Fibroblast of peridontal ligament (primary cell): Measurements from ENCODE around the gene EIF2B2.

Experiments
- DNase-seq: peaks from one replicate; pipeline ENCODE4 v3.0.0-alpha.2; 2010; ENCODE audit errors: extremely low read depth

EIF2B2 gene

GRCh38 chr14:75042035-75042434 lies 39.3 kb downstream of the EIF2B2 start:
- DNase-seq, result peak; percentile 54

GRCh38 chr14:75044322-75044721 lies 41.6 kb downstream of the EIF2B2 start:
- peak; percentile 55 for DNase-seq

GRCh38 chr14:75044752-75045151 lies 42.0 kb downstream of the EIF2B2 start:
- DNase-seq, result peak; percentile 35

- no peak for DNase-seq
Measured at GRCh38 chr14:75046275-75046674, 43.6 kb downstream of the EIF2B2 start.

- peak; percentile 27 for DNase-seq
Measured at GRCh38 chr14:75046899-75047298, 44.2 kb downstream of the EIF2B2 start.

GRCh38 chr14:75047506-75047905 lies 44.8 kb downstream of the EIF2B2 start:
- DNase-seq, result peak; percentile 26

- no peak for DNase-seq
Measured at GRCh38 chr14:75048101-75048500, 45.4 kb downstream of the EIF2B2 start.

- no peak for DNase-seq
Measured at GRCh38 chr14:75049136-75049535, 46.4 kb downstream of the EIF2B2 start.

GRCh38 chr14:75049731-75050201 lies 47.0 kb downstream of the EIF2B2 start:
- peak; percentile 97 for DNase-seq

- peak; percentile 74 for DNase-seq
Measured at GRCh38 chr14:75050852-75051555, 48.3 kb downstream of the EIF2B2 start, which contains the start of gene MLH3. TSS of gene MLH3 (minus strand) at chr14:75051467. CDS start at chr14:75049655, 1,812 bp downstream.

GRCh38 chr14:75051556-75051899 lies 48.8 kb downstream of the EIF2B2 start:
- DNase-seq, result no peak

GRCh38 chr14:75053396-75054291 lies 50.9 kb downstream of the EIF2B2 start:
- DNase-seq, result peak; percentile 83

- peak; percentile 40 for DNase-seq
Measured at GRCh38 chr14:75054421-75054820, 51.7 kb downstream of the EIF2B2 start.

GRCh38 chr14:75059642-75060041 lies 56.9 kb downstream of the EIF2B2 start:
- DNase-seq, result peak; percentile 20

GRCh38 chr14:75060420-75060819 lies 57.7 kb downstream of the EIF2B2 start:
- DNase-seq, result no peak
